ENCODE measurements around the gene POLA1.

POLA1 gene

GRCh38 chrX:24870143-24870542 lies 176.4 kb downstream of the POLA1 start:
- no peak for TF ChIP-seq EZH2phosphoT487 (IDR thresholded peaks at IDR 0.05; ENCODE audit: low read depth)
- TF ChIP-seq CTCF (IDR thresholded peaks at IDR 0.05; ENCODE audit: low read depth, low read length): no peak
- Histone ChIP-seq H3K36me3 (replicated peaks; ENCODE audit: low read depth, low read length) (no peaks in the 10 kb centered on the region), H3K4me3 (ENCODE audit: low read length) (no peak overlapping the region), H3K4me2 (ENCODE audit: low read length) (no peak overlapping the region), H3K27me3 (ENCODE audit: low read depth, low read length) (no peaks in the 10 kb centered on the region), H3K79me2 (ENCODE audit: low read length) (no peaks in the 10 kb centered on the region), H3K9me3 (ENCODE audit: insufficient read depth, low read length) (no peaks in the 10 kb centered on the region), H4K20me1 (ENCODE audit: insufficient read depth, low read length) (no peaks in the 10 kb centered on the region), H3K9ac (ENCODE audit: low read length) (no peak overlapping the region), H2AFZ (ENCODE audit: low read depth, low read length) (no peak overlapping the region), H3K4me1 (ENCODE audit: low read length) (no peaks in the 10 kb centered on the region), H3K27ac (ENCODE audit: low read length) (no peak overlapping the region)

DNA sequence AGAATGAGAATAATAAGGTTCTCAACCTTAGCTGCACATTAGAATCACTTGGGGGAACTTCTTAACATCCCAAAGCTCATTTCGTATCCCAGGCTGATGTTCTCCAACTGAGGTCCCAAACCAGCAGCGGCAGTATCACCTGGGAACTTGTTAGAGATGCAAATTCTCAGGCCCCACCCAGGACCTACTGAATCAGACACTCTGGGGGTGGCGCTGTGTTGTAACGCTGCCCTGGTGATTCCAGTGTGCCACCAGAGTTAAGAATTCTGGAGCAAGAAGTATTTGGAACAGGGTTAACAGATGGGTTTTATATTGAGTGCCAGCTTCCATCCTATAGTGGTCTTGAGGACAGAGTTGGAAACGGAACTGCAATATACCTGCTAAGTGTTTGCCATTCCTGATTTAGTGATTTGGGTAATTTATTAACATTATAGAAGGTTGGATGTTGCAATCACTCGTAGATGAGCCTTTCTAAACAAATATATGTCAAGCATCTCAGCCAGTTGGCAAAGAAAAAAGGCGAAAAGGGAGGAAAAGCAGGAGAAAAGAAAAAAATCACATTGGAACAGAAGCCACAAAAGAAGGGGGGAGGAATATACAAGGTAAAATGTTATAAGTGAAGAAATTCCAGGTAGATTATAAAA lies 181.0 kb downstream of the POLA1 start:
- Histone ChIP-seq H3K36me3 (replicated peaks; ENCODE audit: low read depth, low read length) (no peaks in the 10 kb centered on the region), H2AFZ (ENCODE audit: low read depth, low read length) (no peak overlapping the region), H3K4me2 (ENCODE audit: low read length) (no peak overlapping the region), H3K79me2 (ENCODE audit: low read length) (no peaks in the 10 kb centered on the region), H3K27me3 (ENCODE audit: low read depth, low read length) (no peaks in the 10 kb centered on the region), H3K9me3 (ENCODE audit: insufficient read depth, low read length) (no peaks in the 10 kb centered on the region), H3K4me1 (ENCODE audit: low read length) (no peaks in the 10 kb centered on the region), H4K20me1 (ENCODE audit: insufficient read depth, low read length) (no peaks in the 10 kb centered on the region), H3K27ac (ENCODE audit: low read length) (no peak overlapping the region), H3K4me3 (ENCODE audit: low read length) (no peak overlapping the region), H3K9ac (ENCODE audit: low read length) (no peak overlapping the region)
- TF ChIP-seq CTCF (IDR thresholded peaks at IDR 0.05; ENCODE audit: low read depth, low read length) (no peak), EZH2phosphoT487 (IDR thresholded peaks at IDR 0.05; ENCODE audit: low read depth) (no peak)

DNA sequence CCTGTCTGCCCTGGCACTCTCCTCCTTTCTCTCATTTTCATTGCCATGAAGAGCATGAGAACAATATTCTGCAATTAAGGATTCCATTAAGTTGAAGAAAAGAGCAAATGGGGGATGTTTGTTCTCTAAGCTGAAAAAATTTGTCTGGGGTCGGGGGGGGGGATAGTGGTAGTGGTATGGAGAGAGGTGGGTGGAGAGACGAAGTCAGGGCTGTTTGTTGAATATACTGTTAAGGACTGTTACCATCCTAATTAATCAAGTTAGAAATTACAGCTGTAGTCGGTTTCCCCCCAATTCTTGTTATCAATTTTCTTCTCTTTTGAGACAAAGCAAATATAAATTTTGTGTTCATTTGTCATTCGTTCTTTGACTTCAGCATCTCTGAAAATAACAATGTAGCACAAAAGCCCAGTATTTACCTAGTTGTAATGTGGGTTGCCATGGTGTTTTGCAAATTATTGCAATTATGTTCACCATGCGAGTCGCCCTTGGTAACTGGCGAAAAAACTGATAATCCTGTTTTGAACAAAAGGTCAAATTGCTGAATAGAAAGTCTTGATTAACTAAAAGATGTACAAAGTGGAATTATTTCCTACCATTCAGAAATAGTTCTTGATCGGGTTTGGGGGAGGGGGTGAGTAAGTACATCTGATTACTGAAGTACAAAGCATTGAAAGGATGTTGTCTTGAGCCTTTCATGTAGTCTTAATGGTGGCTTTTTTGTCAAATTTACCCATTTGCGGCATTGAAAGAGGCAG lies 183.0 kb downstream of the POLA1 start:
- H3K9ac ChIP-seq (ENCODE audit: low read length): no peak overlapping the region
- H3K4me2 ChIP-seq (ENCODE audit: low read length): no peak overlapping the region
- TF ChIP-seq CTCF (IDR thresholded peaks at IDR 0.05; ENCODE audit: low read depth, low read length): no peak
- TF ChIP-seq EZH2phosphoT487 (IDR thresholded peaks at IDR 0.05; ENCODE audit: low read depth): no peak
- no peak overlapping the region for H3K4me3 ChIP-seq (ENCODE audit: low read length)
- no peaks in the 10 kb centered on the region for H3K4me1 ChIP-seq (ENCODE audit: low read length)
- no peak overlapping the region for H2AFZ ChIP-seq (ENCODE audit: low read depth, low read length)
- H3K9me3 ChIP-seq (ENCODE audit: insufficient read depth, low read length): no peaks in the 10 kb centered on the region
- H3K27ac ChIP-seq (ENCODE audit: low read length): no peak overlapping the region
- no peaks in the 10 kb centered on the region for H3K36me3 ChIP-seq (replicated peaks; ENCODE audit: low read depth, low read length)
- no peaks in the 10 kb centered on the region for H3K79me2 ChIP-seq (ENCODE audit: low read length)
- no peaks in the 10 kb centered on the region for H3K27me3 ChIP-seq (ENCODE audit: low read depth, low read length)
- no peaks in the 10 kb centered on the region for H4K20me1 ChIP-seq (ENCODE audit: insufficient read depth, low read length)

DNA sequence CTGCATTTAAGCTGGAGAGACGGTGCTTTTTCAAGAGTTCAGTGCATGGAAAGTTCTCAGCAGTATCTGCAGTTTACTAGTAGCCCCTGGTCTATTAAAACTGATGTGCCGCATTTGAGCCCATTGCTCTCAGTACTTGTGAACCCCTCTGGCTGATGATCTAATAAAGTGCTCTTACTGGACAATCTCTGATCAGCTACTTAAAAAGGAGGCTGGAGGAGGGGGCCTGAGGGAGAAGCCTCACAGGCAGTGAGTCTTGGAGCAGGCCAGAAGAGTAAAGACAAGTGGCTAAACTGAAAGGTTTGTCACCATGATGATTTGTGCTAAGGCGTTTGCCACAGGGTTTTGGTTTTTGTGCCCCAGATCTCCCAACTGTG lies 183.6 kb downstream of the POLA1 start:
- no peak for TF ChIP-seq EZH2phosphoT487 (IDR thresholded peaks at IDR 0.05; ENCODE audit: low read depth)
- TF ChIP-seq CTCF (IDR thresholded peaks at IDR 0.05; ENCODE audit: low read depth, low read length): no peak
- Histone ChIP-seq H3K9me3 (ENCODE audit: insufficient read depth, low read length) (no peaks in the 10 kb centered on the region), H3K4me3 (ENCODE audit: low read length) (no peak overlapping the region), H3K9ac (ENCODE audit: low read length) (no peak overlapping the region), H3K79me2 (ENCODE audit: low read length) (no peaks in the 10 kb centered on the region), H3K27ac (ENCODE audit: low read length) (no peak overlapping the region), H3K36me3 (replicated peaks; ENCODE audit: low read depth, low read length) (no peaks in the 10 kb centered on the region), H3K27me3 (ENCODE audit: low read depth, low read length) (no peaks in the 10 kb centered on the region), H4K20me1 (ENCODE audit: insufficient read depth, low read length) (no peaks in the 10 kb centered on the region), H3K4me2 (ENCODE audit: low read length) (no peak overlapping the region), H2AFZ (ENCODE audit: low read depth, low read length) (no peak overlapping the region), H3K4me1 (ENCODE audit: low read length) (no peaks in the 10 kb centered on the region)

Data from OCI-LY3 (cell line).